Superior temporal gyrus (tissue), 1 donor: Measurements from ENCODE around the gene BTBD19.

Source experiments
- DNase-seq: peaks from one replicate; pipeline ENCODE4 v3.0.0-alpha.2; 2016; ENCODE audit errors: extremely low spot score

BTBD19 gene

GRCh38 chr1:44855742-44856141, 47.4 kb downstream of the BTBD19 start:
- DNase-seq: no peak

GRCh38 chr1:44857446-44857845, 49.1 kb downstream of the BTBD19 start:
- no peak for DNase-seq

- peak; percentile 25 for DNase-seq
Measured at GRCh38 chr1:44860331-44860730, 52.0 kb downstream of the BTBD19 start.

- DNase-seq: no peak
Measured at GRCh38 chr1:44860891-44861425, 52.6 kb downstream of the BTBD19 start.

GRCh38 chr1:44862829-44863401, 54.6 kb downstream of the BTBD19 start:
- no peak for DNase-seq
